HEK293T (cell line): Measurements from ENCODE around the gene CFAP100.

Experiments used
- ARNT ChIP-seq: fragments of 450-650 bp; IDR thresholded peaks from 2 replicates; pipeline ENCODE4 v1.6.1; 2017; ENCODE audit warnings: mild to moderate bottlenecking
- BHLHE40 ChIP-seq: fragments of 450-650 bp; IDR thresholded peaks from 2 replicates; pipeline ENCODE4 v1.6.1; 2016; ENCODE audit warnings: mild to moderate bottlenecking, moderate library complexity, borderline replicate concordance
- CTBP1 ChIP-seq: fragments of 450-650 bp; IDR thresholded peaks from 2 replicates; pipeline ENCODE4 v1.6.1; 2016; ENCODE audit warnings: borderline replicate concordance
- ELF4 ChIP-seq: fragments of 450-650 bp; IDR thresholded peaks from 2 replicates; pipeline ENCODE4 v1.6.1; 2017; ENCODE audit warnings: antibody characterized with exemption
- LEF1 ChIP-seq: fragments of 450-650 bp; IDR thresholded peaks from 2 replicates; pipeline ENCODE4 v1.6.1; 2017; ENCODE audit warnings: mild to moderate bottlenecking, borderline replicate concordance
- NFRKB ChIP-seq: fragments of 450-650 bp; IDR thresholded peaks from 2 replicates; pipeline ENCODE4 v1.6.1; 2016; ENCODE audit warnings: mild to moderate bottlenecking, moderate library complexity
- PKNOX1 ChIP-seq: fragments of 450-650 bp; IDR thresholded peaks from 2 replicates; pipeline ENCODE4 v1.6.1; 2016
- SP1 ChIP-seq: fragments of 450-650 bp; IDR thresholded peaks from 2 replicates; pipeline ENCODE4 v1.6.1; 2017
- SUZ12 ChIP-seq: fragments of 450-650 bp; IDR thresholded peaks from 2 replicates; pipeline ENCODE4 v1.6.1; 2016; ENCODE audit warnings: mild to moderate bottlenecking
- TARDBP ChIP-seq: fragments of 450-650 bp; IDR thresholded peaks from 2 replicates; pipeline ENCODE4 v1.6.1; 2016
- ZNF384 ChIP-seq: fragments of 450-650 bp; IDR thresholded peaks from 2 replicates; pipeline ENCODE4 v1.6.1; 2016

DNA sequence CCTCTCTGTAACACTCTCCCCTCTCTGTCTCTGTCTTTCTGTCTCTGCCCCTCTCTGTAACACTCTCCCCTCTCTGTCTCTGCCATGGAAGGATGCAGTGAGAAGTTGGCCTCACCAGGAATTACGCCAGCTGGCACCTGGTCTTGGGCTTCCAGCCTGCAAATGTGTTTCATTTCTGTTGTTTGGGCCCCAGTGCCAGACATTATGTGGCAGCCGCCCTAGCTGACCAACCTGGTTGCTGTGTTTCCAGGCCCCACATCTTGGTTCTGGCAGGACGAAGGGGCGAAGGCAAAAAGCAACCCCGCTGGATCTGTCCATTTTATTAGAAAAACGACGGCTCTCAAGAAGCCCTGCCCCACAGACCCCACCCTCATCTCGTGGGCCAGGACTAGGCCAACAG lies 86.2 kb downstream of the CFAP100 start:
- TF ChIP-seq CTBP1 (no peak), LEF1 (no peak), TARDBP (no peak), NFRKB (no peak), ZNF384 (no peak), SUZ12 (no peak), SP1 (no peak), BHLHE40 (no peak), PKNOX1 (no peak), ELF4 (no peak), ARNT (no peak)
